ENCODE measurements around the gene PREB. TPM values are rescaled to one million over a fixed set of nuclear protein-coding genes. Genes with fewer than 3 reads are reported as not detected.

Gene PREB
- total RNA-seq, 2 donors from 2014 or later, result 74.0 to 88.9 TPM

DNA sequence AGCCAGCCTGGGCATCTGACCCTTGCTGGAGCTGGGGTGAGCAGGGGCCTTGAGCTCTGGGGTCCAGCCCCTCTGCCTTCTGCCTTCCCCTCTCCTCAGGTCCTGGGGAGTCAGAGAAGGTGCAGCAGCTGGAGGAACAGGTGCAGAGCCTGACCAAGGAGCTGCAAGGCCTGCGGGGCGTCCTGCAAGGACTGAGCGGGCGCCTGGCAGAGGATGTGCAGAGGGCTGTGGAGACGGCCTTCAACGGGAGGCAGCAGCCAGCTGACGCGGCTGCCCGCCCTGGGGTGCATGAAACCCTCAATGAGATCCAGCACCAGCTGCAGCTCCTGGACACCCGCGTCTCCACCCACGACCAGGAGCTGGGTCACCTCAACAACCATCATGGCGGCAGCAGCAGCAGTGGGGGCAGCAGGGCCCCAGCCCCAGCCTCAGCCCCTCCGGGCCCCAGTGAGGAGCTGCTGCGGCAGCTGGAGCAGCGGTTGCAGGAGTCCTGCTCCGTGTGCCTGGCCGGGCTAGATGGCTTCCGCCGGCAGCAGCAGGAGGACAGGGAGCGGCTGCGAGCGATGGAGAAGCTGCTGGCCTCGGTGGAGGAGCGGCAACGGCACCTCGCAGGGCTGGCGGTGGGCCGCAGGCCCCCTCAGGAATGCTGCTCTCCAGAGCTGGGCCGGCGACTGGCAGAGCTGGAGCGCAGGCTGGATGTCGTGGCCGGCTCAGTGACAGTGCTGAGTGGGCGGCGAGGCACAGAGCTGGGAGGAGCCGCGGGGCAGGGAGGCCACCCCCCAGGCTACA, 52.3 kb downstream of the PREB start:
- no peaks in the 10 kb centered on the region for H3K36me3 ChIP-seq
- TF ChIP-seq POLR2AphosphoS5 (IDR thresholded peaks at IDR 0.05), result no peak
- TF ChIP-seq POLR2A (IDR thresholded peaks at IDR 0.05), result no peak
- TF ChIP-seq, protein P1, sequence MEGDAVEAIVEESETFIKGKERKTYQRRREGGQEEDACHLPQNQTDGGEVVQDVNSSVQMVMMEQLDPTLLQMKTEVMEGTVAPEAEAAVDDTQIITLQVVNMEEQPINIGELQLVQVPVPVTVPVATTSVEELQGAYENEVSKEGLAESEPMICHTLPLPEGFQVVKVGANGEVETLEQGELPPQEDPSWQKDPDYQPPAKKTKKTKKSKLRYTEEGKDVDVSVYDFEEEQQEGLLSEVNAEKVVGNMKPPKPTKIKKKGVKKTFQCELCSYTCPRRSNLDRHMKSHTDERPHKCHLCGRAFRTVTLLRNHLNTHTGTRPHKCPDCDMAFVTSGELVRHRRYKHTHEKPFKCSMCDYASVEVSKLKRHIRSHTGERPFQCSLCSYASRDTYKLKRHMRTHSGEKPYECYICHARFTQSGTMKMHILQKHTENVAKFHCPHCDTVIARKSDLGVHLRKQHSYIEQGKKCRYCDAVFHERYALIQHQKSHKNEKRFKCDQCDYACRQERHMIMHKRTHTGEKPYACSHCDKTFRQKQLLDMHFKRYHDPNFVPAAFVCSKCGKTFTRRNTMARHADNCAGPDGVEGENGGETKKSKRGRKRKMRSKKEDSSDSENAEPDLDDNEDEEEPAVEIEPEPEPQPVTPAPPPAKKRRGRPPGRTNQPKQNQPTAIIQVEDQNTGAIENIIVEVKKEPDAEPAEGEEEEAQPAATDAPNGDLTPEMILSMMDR (IDR thresholded peaks at IDR 0.05), result no peak
- DNase-seq (ENCODE audit: low spot score), result no peak
- no peaks in the 10 kb centered on the region for H3K27me3 ChIP-seq (replicated peaks; ENCODE audit: insufficient read depth)
- peak overlapping the region in 1 of 2 donors; percentile 82 for H3K27ac ChIP-seq
- H3K9me3 ChIP-seq, result no peaks in the 10 kb centered on the region
- H3K4me3 ChIP-seq, result no peak overlapping the region
- WGBS, result 88% methylated on average over 34 of the region's 38 CpGs
- peaks cover 7% of the 10 kb centered on the region for H3K4me1 ChIP-seq (replicated peaks)
- intact Hi-C loops (cut with DNase I), result loop anchor here (5.0 kb wide), 1 partner anchor 50 kb away; the partner anchor contains the start of gene TMEM214

Other genes with a start within 250 kb of the PREB start
- gene MAPRE3, start 164.0 kb downstream of the PREB start, total RNA-seq, result 10 to 100 TPM; 12.0 to 28.9 TPM
- 10 to 100 TPM; 44.5 to 75.9 TPM for gene TMEM214, start 101.7 kb downstream of the PREB start, total RNA-seq
- 10 to 100 TPM; 31.9 to 87.1 TPM for gene AGBL5, start 83.0 kb downstream of the PREB start, total RNA-seq
- gene OST4, start 63.0 kb downstream of the PREB start, total RNA-seq, result 100 to 1,000 TPM; 246 to 317 TPM
- 100 to 1,000 TPM in 1 of 2 donors, 10 to 100 TPM in 1; 39.8 to 149 TPM for gene EMILIN1, start 56.0 kb downstream of the PREB start, total RNA-seq
- gene KHK, start 47.9 kb downstream of the PREB start, total RNA-seq, result 1 to 10 TPM in 1 of 2 donors, under 1 TPM in 1; 0.91 to 7.0 TPM
- gene CGREF1, start 15.5 kb downstream of the PREB start, total RNA-seq, result 10 to 100 TPM in 1 of 2 donors, 1 to 10 TPM in 1; 4.9 to 10.7 TPM
- 1 to 10 TPM; 4.1 to 7.0 TPM for gene ABHD1, start 10.8 kb downstream of the PREB start, total RNA-seq
- gene PRR30, start 4.8 kb upstream of the PREB start, total RNA-seq, result 1 to 10 TPM in 1 of 2 donors, not detected in 1; 1.1 TPM
- gene TCF23, start 14.4 kb upstream of the PREB start, total RNA-seq, result 1 to 10 TPM in 1 of 2 donors, not detected in 1; 8.5 TPM
- gene ATRAID, start 77.4 kb upstream of the PREB start, total RNA-seq, result 100 to 1,000 TPM; 217 to 222 TPM
- gene SLC5A6, start 77.6 kb upstream of the PREB start, total RNA-seq, result 10 to 100 TPM; 23.9 to 65.2 TPM
- 10 to 100 TPM; 16.0 to 63.6 TPM for gene CAD, start 82.7 kb upstream of the PREB start, total RNA-seq
- 100 to 1,000 TPM in 1 of 2 donors, not detected in 1; 102 TPM for gene SLC30A3, start 128.4 kb upstream of the PREB start, total RNA-seq
- 10 to 100 TPM in 1 of 2 donors, not detected in 1; 16.1 TPM for gene DNAJC5G, start 140.8 kb upstream of the PREB start, total RNA-seq
- 10 to 100 TPM in 1 of 2 donors, 1 to 10 TPM in 1; 2.8 to 17.9 TPM for gene TRIM54, start 147.8 kb upstream of the PREB start, total RNA-seq
- 10 to 100 TPM in 1 of 2 donors, 1 to 10 TPM in 1; 4.2 to 11.2 TPM for gene UCN, start 173.8 kb upstream of the PREB start, total RNA-seq
- 10 to 100 TPM; 82.5 to 90.3 TPM for gene MPV17, start 188.5 kb upstream of the PREB start, total RNA-seq
- 10 to 100 TPM; 41.2 to 66.1 TPM for gene GTF3C2, start 222.1 kb upstream of the PREB start, total RNA-seq
- 10 to 100 TPM; 46.9 to 51.8 TPM for gene EIF2B4, start 235.7 kb upstream of the PREB start, total RNA-seq
- gene SNX17, start 236.0 kb upstream of the PREB start, total RNA-seq, result 100 to 1,000 TPM; 127 to 134 TPM
- 10 to 100 TPM in 1 of 2 donors, 1 to 10 TPM in 1; 9.0 to 22.0 TPM for gene ZNF513, start 246.1 kb upstream of the PREB start, total RNA-seq